ENCODE results near the gene OR7G2.
"Not testable (repeated sequence)": the region's sequence is repeated elsewhere in the genome, so short reads cannot be mapped to it uniquely, and the experiment has no call there.

Gene OR7G2

DNA sequence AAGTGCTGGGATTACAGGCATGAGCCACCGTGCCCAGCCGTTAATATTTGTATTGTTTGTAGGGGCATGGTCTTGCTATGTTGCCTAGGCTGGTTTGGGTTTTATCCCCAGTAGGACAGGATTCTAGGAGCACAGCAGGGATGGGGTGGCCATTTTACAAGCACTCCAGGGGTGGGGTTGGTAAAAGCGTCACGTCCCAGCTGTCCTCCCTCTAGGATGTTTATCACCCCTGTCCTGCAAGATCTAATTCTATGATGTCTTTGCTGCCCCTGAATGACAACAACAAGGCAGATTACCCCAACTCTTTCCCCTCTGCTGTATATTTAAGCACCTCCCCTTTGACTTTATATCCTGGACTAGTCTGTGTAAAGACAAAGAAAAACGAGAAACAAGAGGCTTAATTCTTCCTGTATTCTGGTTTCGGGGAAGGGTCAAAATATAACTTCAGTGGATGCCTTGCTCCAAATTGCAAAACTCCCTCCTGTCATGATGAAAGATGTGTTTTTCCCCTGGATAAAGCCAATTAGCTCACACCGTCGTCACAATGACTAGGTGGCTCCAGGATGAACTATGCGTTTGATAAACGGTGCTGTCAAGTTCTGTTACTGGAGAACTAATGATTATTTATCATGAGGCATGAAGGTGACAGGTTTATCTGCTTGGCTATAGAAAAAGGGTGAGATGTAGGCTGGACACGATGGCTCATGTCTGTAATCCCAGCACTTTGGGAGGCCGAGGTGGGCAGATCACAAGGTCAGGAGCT lies 48.2 kb downstream of the OR7G2 start:
- TF ChIP-seq, protein P1, sequence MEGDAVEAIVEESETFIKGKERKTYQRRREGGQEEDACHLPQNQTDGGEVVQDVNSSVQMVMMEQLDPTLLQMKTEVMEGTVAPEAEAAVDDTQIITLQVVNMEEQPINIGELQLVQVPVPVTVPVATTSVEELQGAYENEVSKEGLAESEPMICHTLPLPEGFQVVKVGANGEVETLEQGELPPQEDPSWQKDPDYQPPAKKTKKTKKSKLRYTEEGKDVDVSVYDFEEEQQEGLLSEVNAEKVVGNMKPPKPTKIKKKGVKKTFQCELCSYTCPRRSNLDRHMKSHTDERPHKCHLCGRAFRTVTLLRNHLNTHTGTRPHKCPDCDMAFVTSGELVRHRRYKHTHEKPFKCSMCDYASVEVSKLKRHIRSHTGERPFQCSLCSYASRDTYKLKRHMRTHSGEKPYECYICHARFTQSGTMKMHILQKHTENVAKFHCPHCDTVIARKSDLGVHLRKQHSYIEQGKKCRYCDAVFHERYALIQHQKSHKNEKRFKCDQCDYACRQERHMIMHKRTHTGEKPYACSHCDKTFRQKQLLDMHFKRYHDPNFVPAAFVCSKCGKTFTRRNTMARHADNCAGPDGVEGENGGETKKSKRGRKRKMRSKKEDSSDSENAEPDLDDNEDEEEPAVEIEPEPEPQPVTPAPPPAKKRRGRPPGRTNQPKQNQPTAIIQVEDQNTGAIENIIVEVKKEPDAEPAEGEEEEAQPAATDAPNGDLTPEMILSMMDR (IDR thresholded peaks at IDR 0.05; ENCODE audit: insufficient read depth, low read length, poor library complexity, severe bottlenecking), result no peak
- H3K27me3 ChIP-seq (replicated peaks; ENCODE audit: control insufficient read depth, insufficient read depth, low read length), result no peaks in the 10 kb centered on the region
- H3K36me3 ChIP-seq (ENCODE audit: control insufficient read depth, insufficient read depth, low read length), result no peaks in the 10 kb centered on the region
- no peak for DNase-seq (ENCODE audit: extremely low read depth, insufficient read length)
- H3K4me3 ChIP-seq (replicated peaks; ENCODE audit: low read depth, low read length), result no peak overlapping the region

DNA sequence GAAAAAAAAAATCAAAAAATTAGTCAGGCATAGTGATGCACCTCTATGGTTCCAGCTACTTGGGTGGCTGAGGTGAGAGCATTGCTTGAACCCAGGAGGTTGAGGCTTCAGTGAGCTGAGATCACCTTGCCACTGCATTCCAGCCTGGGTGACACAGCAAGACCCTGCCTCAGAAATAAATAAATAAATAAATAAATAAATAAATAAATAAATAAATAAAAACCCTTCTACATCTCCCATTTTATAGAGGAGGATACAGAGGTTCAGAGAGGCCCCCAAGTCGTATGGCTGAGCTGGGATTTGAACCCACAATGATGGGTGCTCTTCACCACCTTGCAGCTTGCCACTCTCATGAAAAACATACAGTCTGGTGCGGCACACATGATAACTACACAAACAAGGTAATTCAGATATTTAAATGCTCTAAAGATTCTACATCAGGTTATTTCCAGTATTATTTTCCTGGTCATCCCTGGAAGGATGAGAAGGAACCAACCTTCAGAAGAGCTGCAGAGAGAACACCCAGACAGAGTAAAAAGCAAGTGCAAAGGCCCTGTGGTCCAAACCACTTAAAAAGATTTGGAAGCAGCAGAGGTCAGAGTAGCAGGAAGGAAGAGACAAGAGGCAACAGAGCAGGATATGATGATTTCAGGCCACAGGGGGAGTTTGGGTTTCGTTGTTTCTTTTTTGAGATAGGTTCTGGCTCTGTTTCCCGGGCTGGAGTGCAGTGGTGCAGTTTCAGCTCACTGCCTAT lies 49.6 kb downstream of the OR7G2 start:
- H3K4me3 ChIP-seq (replicated peaks; ENCODE audit: low read depth, low read length), result no peak overlapping the region
- no peak for DNase-seq (ENCODE audit: extremely low read depth, insufficient read length)
- H3K27me3 ChIP-seq (replicated peaks; ENCODE audit: control insufficient read depth, insufficient read depth, low read length), result no peaks in the 10 kb centered on the region
- H3K36me3 ChIP-seq (ENCODE audit: control insufficient read depth, insufficient read depth, low read length), result no peaks in the 10 kb centered on the region
- TF ChIP-seq, protein P1 (IDR thresholded peaks at IDR 0.05; ENCODE audit: insufficient read depth, low read length, poor library complexity, severe bottlenecking), result no peak

DNA sequence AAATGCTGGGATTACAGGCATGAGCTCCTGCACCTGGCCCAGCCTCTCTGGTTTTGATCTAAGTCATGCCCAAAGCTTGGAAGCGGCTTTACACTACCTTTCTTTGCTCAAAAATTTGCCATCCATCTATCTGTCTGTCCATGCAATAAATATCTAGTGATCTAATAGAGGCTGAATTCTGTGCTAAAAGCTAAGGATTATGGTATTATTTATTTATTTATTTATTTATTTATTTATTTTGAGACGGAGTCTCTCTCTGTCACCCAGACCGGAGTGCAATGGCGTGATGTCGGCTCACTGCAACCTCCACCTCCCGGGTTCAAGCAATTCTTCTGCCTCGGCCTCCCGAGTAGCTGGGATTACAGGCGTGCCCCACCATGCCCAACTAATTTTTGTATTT lies 51.1 kb downstream of the OR7G2 start:
- not testable (repeated sequence) for H3K36me3 ChIP-seq (ENCODE audit: control insufficient read depth, insufficient read depth, low read length); DNase-seq (ENCODE audit: extremely low read depth, insufficient read length); H3K27me3 ChIP-seq (replicated peaks; ENCODE audit: control insufficient read depth, insufficient read depth, low read length); H3K4me3 ChIP-seq (replicated peaks; ENCODE audit: low read depth, low read length)

DNA sequence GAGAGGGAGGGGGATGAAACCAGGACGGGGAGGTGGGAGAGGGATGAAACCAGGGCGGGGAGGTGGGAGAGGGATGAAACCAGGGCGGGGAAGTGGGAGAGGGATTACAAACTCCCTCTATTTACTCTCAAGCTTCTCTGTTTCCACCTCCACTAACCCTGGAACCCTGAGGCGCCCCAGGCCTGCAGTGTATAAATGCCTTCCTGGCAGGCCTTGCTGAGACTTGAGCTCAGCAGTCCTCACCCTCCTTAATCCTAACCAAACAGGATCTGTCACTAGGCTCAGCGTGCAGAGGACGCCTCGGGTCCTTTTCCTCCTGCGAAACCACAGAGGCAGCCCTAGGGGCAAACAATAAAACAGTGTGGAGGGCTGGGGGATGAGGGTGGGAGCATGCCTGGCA lies 52.5 kb downstream of the OR7G2 start:
- TF ChIP-seq, protein P1 (IDR thresholded peaks at IDR 0.05; ENCODE audit: insufficient read depth, low read length, poor library complexity, severe bottlenecking), result no peak
- H3K27me3 ChIP-seq (replicated peaks; ENCODE audit: control insufficient read depth, insufficient read depth, low read length), result no peaks in the 10 kb centered on the region
- H3K4me3 ChIP-seq (replicated peaks; ENCODE audit: low read depth, low read length), result no peak overlapping the region
- no peaks in the 10 kb centered on the region for H3K36me3 ChIP-seq (ENCODE audit: control insufficient read depth, insufficient read depth, low read length)
- DNase-seq (ENCODE audit: extremely low read depth, insufficient read length), result no peak

DNA sequence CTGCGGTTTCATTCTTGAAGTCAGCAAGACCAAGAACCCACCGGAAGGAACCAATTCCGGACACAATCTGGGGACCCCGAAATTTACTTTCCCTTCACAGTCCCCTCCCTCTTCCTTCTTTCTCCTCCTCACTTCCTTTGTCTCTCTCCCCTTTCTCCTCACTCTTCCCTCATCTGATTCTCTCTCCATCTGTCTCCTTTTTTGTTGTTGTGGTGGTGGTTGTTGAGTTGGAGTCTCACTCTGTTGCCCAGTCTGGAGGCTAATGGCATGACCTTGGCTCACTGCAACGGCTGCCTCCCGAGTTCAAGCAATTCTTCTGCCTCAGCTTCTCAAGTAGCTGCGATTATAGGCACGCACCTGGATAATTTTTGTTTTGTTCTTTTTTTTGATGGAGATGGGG lies 53.1 kb downstream of the OR7G2 start:
- TF ChIP-seq, protein P1 (IDR thresholded peaks at IDR 0.05; ENCODE audit: insufficient read depth, low read length, poor library complexity, severe bottlenecking), result no peak
- H3K36me3 ChIP-seq (ENCODE audit: control insufficient read depth, insufficient read depth, low read length), result no peaks in the 10 kb centered on the region
- no peaks in the 10 kb centered on the region for H3K27me3 ChIP-seq (replicated peaks; ENCODE audit: control insufficient read depth, insufficient read depth, low read length)
- H3K4me3 ChIP-seq (replicated peaks; ENCODE audit: low read depth, low read length), result no peak overlapping the region
- no peak for DNase-seq (ENCODE audit: extremely low read depth, insufficient read length)

DNA sequence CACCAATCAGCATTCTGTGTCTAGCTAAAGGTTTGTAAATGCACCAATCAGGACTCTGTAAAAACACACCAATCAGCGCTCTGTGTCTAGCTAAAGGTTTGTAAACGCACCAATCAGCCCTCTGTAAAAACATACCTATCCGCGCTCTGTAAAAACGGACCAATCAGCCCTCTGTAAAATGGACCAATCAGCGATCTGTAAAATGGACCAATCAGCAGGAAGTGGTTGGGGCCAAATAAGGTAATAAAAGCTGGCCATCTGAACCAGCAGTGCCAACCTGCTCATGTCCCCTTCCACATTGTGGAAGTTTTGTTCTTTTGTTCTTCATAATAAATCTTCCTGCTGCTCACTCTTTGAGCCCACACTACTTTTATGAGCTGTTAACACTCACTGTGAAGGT lies 53.6 kb downstream of the OR7G2 start:
- not testable (repeated sequence) for DNase-seq (ENCODE audit: extremely low read depth, insufficient read length); H3K4me3 ChIP-seq (replicated peaks; ENCODE audit: low read depth, low read length); H3K36me3 ChIP-seq (ENCODE audit: control insufficient read depth, insufficient read depth, low read length); H3K27me3 ChIP-seq (replicated peaks; ENCODE audit: control insufficient read depth, insufficient read depth, low read length)
